ENCODE results near the gene SFXN3. TPM values are rescaled to one million over a fixed set of nuclear protein-coding genes. Genes with fewer than 3 reads are reported as not detected.

Gene SFXN3
- total RNA-seq, 1 donor from 2014 or later = 15.3 TPM

DNA sequence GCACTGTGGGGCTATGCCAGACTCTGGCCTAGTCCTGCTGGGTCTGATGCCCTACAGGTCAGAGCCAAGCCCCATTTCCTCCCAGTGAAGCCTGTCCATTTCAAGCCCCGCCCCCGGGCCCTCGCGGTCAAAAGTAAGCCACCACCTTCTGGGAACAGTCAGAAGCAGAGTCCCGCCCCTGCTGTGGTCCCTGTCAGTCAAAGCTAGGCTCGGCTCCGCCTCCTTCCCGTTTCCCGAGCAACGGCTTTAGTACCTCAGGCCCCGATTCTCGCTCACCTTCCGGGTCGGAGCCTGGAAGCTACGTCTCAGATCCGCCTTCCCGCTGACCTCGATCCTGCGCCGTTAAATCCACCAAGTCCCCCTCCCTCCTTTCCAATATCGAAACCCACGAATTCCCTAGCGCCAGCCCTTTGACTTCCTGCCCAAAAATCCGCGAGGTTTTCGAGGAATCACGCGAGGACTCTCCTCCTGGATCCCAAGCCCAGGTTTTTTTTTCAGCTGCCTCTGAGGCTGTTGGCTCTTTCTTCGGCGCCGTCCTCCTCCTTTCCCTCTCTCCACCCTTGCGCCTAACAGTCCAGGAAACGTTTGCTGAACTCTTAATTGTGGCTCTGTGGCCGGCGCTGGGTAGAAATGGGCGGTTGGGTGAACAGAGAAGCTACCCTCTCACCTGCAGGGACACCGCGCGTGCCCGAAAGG is 11.8 kb downstream of the SFXN3 start:
- H3K9me3 Mint-ChIP-seq = no peaks in the 10 kb centered on the region
- DNase-seq (ENCODE audit: extremely low spot score, unreplicated experiment) = peak; percentile 88
- TF ChIP-seq, protein P1, sequence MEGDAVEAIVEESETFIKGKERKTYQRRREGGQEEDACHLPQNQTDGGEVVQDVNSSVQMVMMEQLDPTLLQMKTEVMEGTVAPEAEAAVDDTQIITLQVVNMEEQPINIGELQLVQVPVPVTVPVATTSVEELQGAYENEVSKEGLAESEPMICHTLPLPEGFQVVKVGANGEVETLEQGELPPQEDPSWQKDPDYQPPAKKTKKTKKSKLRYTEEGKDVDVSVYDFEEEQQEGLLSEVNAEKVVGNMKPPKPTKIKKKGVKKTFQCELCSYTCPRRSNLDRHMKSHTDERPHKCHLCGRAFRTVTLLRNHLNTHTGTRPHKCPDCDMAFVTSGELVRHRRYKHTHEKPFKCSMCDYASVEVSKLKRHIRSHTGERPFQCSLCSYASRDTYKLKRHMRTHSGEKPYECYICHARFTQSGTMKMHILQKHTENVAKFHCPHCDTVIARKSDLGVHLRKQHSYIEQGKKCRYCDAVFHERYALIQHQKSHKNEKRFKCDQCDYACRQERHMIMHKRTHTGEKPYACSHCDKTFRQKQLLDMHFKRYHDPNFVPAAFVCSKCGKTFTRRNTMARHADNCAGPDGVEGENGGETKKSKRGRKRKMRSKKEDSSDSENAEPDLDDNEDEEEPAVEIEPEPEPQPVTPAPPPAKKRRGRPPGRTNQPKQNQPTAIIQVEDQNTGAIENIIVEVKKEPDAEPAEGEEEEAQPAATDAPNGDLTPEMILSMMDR (conservative IDR thresholded peaks at IDR 0.05) = no peak
- H3K4me1 Mint-ChIP-seq (ENCODE audit: unreplicated experiment) = peaks cover 39% of the 10 kb centered on the region
- peaks cover 4% of the 10 kb centered on the region for H3K36me3 Mint-ChIP-seq
- peak overlapping the region; percentile 100 for H3K27ac Mint-ChIP-seq
- peaks cover 39% of the 10 kb centered on the region for H3K27me3 Mint-ChIP-seq
- H3K4me3 Mint-ChIP-seq = peak overlapping the region; percentile 97

DNA sequence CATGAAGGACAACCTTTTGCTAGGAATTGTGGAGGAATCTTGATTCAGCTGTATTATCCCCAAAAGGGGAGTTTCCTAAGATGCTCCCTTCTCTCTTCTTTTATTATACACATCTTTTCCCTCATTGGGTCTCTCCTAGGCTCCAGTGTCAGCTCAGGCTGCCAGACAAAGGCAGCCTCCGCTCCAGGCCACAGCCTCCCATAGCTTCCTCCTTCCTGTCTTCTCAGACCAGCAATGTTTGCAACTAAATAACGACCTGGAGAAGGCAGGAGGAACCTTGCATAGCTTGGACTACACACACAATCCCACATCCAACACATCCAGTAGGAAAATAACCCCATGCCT is 12.3 kb downstream of the SFXN3 start:
- Mint-ChIP-seq H3K27ac (peak overlapping the region; percentile 100), H3K4me3 (peak overlapping the region; percentile 97), H3K27me3 (peaks cover 39% of the 10 kb centered on the region), H3K36me3 (no peaks in the 10 kb centered on the region), H3K4me1 (ENCODE audit: unreplicated experiment) (peaks cover 44% of the 10 kb centered on the region), H3K9me3 (no peaks in the 10 kb centered on the region)
- no peak for DNase-seq (ENCODE audit: extremely low spot score, unreplicated experiment)
- TF ChIP-seq, protein P1 (conservative IDR thresholded peaks at IDR 0.05) = no peak

DNA sequence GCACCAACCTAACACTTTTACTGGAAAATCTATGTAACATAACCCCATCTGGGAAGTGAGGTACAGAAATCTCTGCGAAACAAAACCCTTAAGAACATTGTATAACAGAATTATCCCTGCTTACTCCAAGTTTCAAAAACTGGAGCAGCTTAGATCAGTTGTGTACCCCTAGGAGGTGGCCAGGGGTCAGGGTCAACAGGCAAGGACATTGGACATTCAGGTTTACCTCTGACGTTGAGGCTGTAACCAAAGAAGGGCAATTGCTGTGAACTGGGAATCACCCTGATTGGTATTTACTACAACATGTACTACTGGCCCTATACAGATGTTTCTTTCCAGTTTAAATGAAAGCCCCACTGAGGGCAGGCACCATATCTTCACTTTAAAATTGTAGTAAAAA is 13.1 kb downstream of the SFXN3 start:
- no peak overlapping the region for H3K4me3 Mint-ChIP-seq
- H3K4me1 Mint-ChIP-seq (ENCODE audit: unreplicated experiment) = peaks cover 51% of the 10 kb centered on the region
- TF ChIP-seq, protein P1 (conservative IDR thresholded peaks at IDR 0.05) = no peak
- peaks cover 43% of the 10 kb centered on the region for H3K27me3 Mint-ChIP-seq
- no peak overlapping the region for H3K27ac Mint-ChIP-seq
- H3K9me3 Mint-ChIP-seq = no peaks in the 10 kb centered on the region
- no peaks in the 10 kb centered on the region for H3K36me3 Mint-ChIP-seq
- DNase-seq (ENCODE audit: extremely low spot score, unreplicated experiment) = no peak

DNA sequence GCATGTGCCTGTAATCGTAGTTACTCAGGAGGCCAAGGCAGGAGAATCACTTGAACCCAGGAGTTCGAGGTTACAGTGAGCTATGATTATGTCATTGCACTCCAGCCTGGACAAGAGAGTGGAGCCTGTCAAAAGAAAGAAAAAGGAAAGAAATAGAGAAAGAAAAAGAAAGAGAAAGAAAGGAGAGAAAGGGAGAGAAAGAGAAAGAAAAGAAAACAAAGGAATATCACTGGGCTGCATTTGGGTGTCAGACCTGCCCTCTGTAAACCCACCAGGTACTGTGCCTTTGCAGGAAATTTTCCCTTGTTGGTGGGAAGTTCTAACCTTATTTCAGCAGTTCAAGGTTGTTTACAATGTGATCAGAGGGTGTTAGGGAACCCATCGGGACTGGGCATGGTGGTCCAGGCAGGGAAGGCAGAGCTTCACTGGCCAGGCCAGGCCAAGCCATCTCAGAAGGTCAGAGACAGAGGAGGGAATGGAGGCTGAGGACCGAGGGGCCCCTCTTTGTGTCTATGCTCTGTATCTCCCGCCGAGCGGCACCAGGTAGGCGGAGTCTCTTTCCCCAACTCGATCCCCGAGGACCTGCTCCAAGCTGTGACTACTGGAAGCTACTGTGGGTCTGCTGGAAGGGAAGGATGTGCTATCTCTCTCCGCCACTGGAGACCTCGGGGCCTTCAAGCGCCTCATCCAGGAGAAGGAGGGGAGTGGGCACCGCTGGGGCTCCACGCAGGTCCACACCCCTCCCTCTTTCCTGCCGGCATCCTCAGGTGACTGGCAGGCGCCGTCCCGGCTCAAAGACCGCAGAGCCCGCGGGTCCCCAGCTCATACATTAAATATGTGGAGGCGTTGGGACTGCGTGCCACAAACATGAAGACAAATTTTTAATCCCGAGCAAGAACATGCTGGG is 15.6 kb downstream of the SFXN3 start:
- peaks cover 51% of the 10 kb centered on the region for H3K4me1 Mint-ChIP-seq (ENCODE audit: unreplicated experiment)
- no peaks in the 10 kb centered on the region for H3K36me3 Mint-ChIP-seq
- TF ChIP-seq, protein P1 (conservative IDR thresholded peaks at IDR 0.05) = peak; percentile 25
- peaks cover 67% of the 10 kb centered on the region for H3K27me3 Mint-ChIP-seq
- peak overlapping the region; percentile 71 for H3K4me3 Mint-ChIP-seq
- H3K27ac Mint-ChIP-seq = no peak overlapping the region
- no peak for DNase-seq (ENCODE audit: extremely low spot score, unreplicated experiment)
- no peaks in the 10 kb centered on the region for H3K9me3 Mint-ChIP-seq

DNA sequence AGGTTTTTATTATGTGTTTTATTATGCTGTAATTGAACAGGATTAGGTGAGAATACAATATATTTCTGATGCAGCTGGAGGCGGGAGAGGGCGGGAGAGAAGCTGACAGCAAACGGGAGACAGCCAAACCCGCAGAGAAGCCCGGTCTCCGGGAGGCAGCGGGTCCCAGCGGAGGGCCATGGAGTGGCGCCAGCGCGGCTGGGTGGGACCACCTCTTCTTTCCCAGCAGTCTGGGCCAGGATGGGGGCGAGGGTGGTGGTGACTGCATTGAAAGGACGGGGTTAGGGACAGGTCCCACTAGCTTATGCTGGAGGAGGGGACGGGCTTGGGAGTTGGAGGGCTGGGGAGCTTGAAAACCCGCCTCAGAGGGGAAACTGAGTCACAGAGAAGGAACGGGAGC is 16.2 kb downstream of the SFXN3 start:
- H3K4me1 Mint-ChIP-seq (ENCODE audit: unreplicated experiment) = peaks cover 44% of the 10 kb centered on the region
- H3K9me3 Mint-ChIP-seq = no peaks in the 10 kb centered on the region
- peaks cover 72% of the 10 kb centered on the region for H3K27me3 Mint-ChIP-seq
- peak overlapping the region; percentile 71 for H3K4me3 Mint-ChIP-seq
- no peak for DNase-seq (ENCODE audit: extremely low spot score, unreplicated experiment)
- TF ChIP-seq, protein P1 (conservative IDR thresholded peaks at IDR 0.05) = no peak
- H3K36me3 Mint-ChIP-seq = no peaks in the 10 kb centered on the region
- H3K27ac Mint-ChIP-seq = no peak overlapping the region

Data from type B pancreatic cell (in vitro differentiated cells).